GM23248 (cell line): ENCODE measurements around the gene MEP1A.

Experiments
- EZH2 ChIP-seq: fragments of 200-600 bp; sonication (generic); IDR thresholded peaks from 2 replicates; pipeline ENCODE4 v1.6.1; 2018; ENCODE audit warnings: antibody characterized with exemption, mild to moderate bottlenecking; ENCODE audit not compliant: insufficient read depth, poor library complexity, severe bottlenecking
- EZH2phosphoT487 ChIP-seq: fragments of 200-600 bp; sonication (generic); IDR thresholded peaks from 2 replicates; pipeline ENCODE4 v1.6.1; 2018; ENCODE audit warnings: antibody characterized with exemption, moderate library complexity, mild to moderate bottlenecking, low read depth; ENCODE audit not compliant: insufficient read depth

DNA sequence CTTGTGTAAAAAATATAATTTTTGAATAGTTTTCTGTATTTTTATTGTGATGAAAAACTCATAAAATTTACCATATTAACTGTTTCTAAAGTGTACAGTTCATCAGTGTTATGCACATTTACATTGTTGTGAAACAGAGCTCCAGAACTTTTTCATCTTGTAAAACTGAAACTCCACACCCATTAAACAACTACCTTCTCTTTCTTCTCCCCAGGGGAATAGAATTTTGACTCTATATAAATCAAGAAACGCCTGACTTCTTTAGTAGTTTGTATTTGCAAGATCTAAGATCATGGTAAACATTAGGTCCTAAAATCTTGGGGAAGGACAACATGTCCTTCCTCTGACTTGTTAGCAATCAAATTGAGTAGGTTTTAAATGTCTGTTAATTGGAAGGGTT is 37.3 kb upstream of the MEP1A start:
- TF ChIP-seq EZH2 (no peak), EZH2phosphoT487 (no peak)
